Activated CD4-positive, alpha-beta T cell treated with anti-CD3 and anti-CD28 coated beads, Interleukin-2, Interleukin-6, amounts not matched to agents 100 ng/mL and 50 ng/mL, durations not matched to agents 16 hours and 8 hours (primary cell): ENCODE data around the gene ARAP1.

ENCODE experiments used
- DNase-seq: peaks from one replicate; pipeline ENCODE4 v3.0.0-alpha.2; 2020

ARAP1 gene

GRCh38 chr11:72721689-72722049 is 30.5 kb downstream of the ARAP1 start:
- peak; percentile 40 for DNase-seq

- DNase-seq, result no peak
These were observed 30.9 kb downstream of the ARAP1 start for GRCh38 chr11:72721276-72721675.

- no peak for DNase-seq
These were observed 31.4 kb downstream of the ARAP1 start for GRCh38 chr11:72720784-72721183.

GRCh38 chr11:72720047-72720446 is 32.2 kb downstream of the ARAP1 start:
- DNase-seq, result no peak

GRCh38 chr11:72719551-72719950 is 32.7 kb downstream of the ARAP1 start:
- no peak for DNase-seq

- no peak for DNase-seq
These were observed 33.1 kb downstream of the ARAP1 start for GRCh38 chr11:72719144-72719543.

- DNase-seq, result no peak
These were observed 34.1 kb downstream of the ARAP1 start for GRCh38 chr11:72718101-72718501.

GRCh38 chr11:72716788-72717435 is 35.3 kb downstream of the ARAP1 start:
- no peak for DNase-seq

- no peak for DNase-seq
These were observed 35.9 kb downstream of the ARAP1 start for GRCh38 chr11:72716290-72716689.

GRCh38 chr11:72712841-72713240 is 39.4 kb downstream of the ARAP1 start:
- no peak for DNase-seq

GRCh38 chr11:72712168-72712751 is 39.9 kb downstream of the ARAP1 start:
- DNase-seq, result no peak

- no peak for DNase-seq
These were observed 41.1 kb downstream of the ARAP1 start for GRCh38 chr11:72711141-72711540.

- no peak for DNase-seq
These were observed 41.9 kb downstream of the ARAP1 start for GRCh38 chr11:72710278-72710677.

GRCh38 chr11:72709478-72710238 is 42.5 kb downstream of the ARAP1 start:
- no peak for DNase-seq

- no peak for DNase-seq
These were observed 45.2 kb downstream of the ARAP1 start for GRCh38 chr11:72707032-72707431.

- DNase-seq, result no peak
These were observed 45.6 kb downstream of the ARAP1 start for GRCh38 chr11:72706579-72706978.

- DNase-seq, result no peak
These were observed 46.5 kb downstream of the ARAP1 start for GRCh38 chr11:72705442-72706365.

- DNase-seq, result no peak
These were observed 47.4 kb downstream of the ARAP1 start for GRCh38 chr11:72704783-72705265.

GRCh38 chr11:72704028-72704782 is 48.0 kb downstream of the ARAP1 start:
- DNase-seq, result no peak

GRCh38 chr11:72703267-72704008 is 48.8 kb downstream of the ARAP1 start:
- DNase-seq, result no peak

GRCh38 chr11:72702577-72703241 is 49.5 kb downstream of the ARAP1 start:
- DNase-seq, result no peak
